ENCODE results near the gene PEX14. TPM values are rescaled to one million over a fixed set of nuclear protein-coding genes. Genes with fewer than 3 reads are reported as not detected.

The PEX14 gene
- total RNA-seq, 1 experiment from 2014 or later = 29.3 TPM

- no TSS peak for BruUV-seq (replicated peaks)
- CTCF ChIA-PET = no interaction called here
- no peak for ATAC-seq
- TF ChIP-seq CEBPB (IDR thresholded peaks at IDR 0.05; ENCODE audit: low read depth) = no peak
- no peak for TF ChIP-seq SIN3A (IDR thresholded peaks at IDR 0.05; ENCODE audit: low read depth)
- no peak for TF ChIP-seq EGR1 (IDR thresholded peaks at IDR 0.05; ENCODE audit: low read depth)
- no peak for TF ChIP-seq MAX (IDR thresholded peaks at IDR 0.05)
- no peak for TF ChIP-seq CTCF (IDR thresholded peaks at IDR 0.05 in 2 of 3, conservative IDR thresholded peaks at IDR 0.05 in 1 of 3; ENCODE audit: borderline replicate concordance in 1 of 3, insufficient read depth in 1 of 3, low read depth in 2 of 3, low read length in 2 of 3)
- TF ChIP-seq JUND (IDR thresholded peaks at IDR 0.05) = no peak
- no peak for TF ChIP-seq FOSL1 (IDR thresholded peaks at IDR 0.05; ENCODE audit: low read depth)
- no peak for TF ChIP-seq REST (IDR thresholded peaks at IDR 0.05; ENCODE audit: low read depth)
- no peak for TF ChIP-seq EZH2phosphoT487 (IDR thresholded peaks at IDR 0.05; ENCODE audit: borderline replicate concordance)
- TF ChIP-seq RAD21 (IDR thresholded peaks at IDR 0.05; ENCODE audit: low read depth) = no peak
- no peak for TF ChIP-seq TCF7L2 (IDR thresholded peaks at IDR 0.05; ENCODE audit: borderline replicate concordance, extremely low read depth, insufficient read depth, insufficient read length)
- Histone ChIP-seq H4K20me1 (ENCODE audit: insufficient read depth) (no peaks in the 10 kb centered on the region), H3K9me2 (ENCODE audit: insufficient read depth) (no peaks in the 10 kb centered on the region), H3K9me3 (ENCODE audit: control insufficient read depth in 1 of 2, insufficient read depth in 1 of 2, low read depth in 1 of 2, low read length in 2 of 2) (no peaks in the 10 kb centered on the region), H3K79me2 (ENCODE audit: insufficient read depth, low read length) (no peaks in the 10 kb centered on the region), H3K4me2 (ENCODE audit: low read length) (no peak overlapping the region), H3K4me1 (ENCODE audit: control insufficient read depth in 1 of 2, insufficient read depth in 2 of 2, low read length in 2 of 2) (no peaks in the 10 kb centered on the region), H3K4me3 (replicated peaks in 1 of 2; ENCODE audit: low read depth in 1 of 2, low read length in 2 of 2) (no peak overlapping the region), H3K9ac (ENCODE audit: low read length) (no peak overlapping the region), H2AFZ (ENCODE audit: low read depth, low read length, poor library complexity, severe bottlenecking) (no peak overlapping the region), H3K27ac (ENCODE audit: low read depth, low read length) (no peak overlapping the region), H3K36me3 (ENCODE audit: control insufficient read depth in 1 of 2, insufficient read depth in 2 of 2, low read length in 2 of 2) (no peaks in the 10 kb centered on the region; a peak in 1 of 4 replicates), H3K27me3 (ENCODE audit: insufficient read depth, low read length) (no peaks in the 10 kb centered on the region)
- RAD21 ChIA-PET (ENCODE audit: low non-redundant PET in 1 of 2, low total read pairs in 2 of 2, uncharacterized antibody in 2 of 2, unreplicated experiment in 2 of 2) = no interaction called here
- intact Hi-C loops (cut with micrococcal nuclease) = no loop called here
- POLR2A ChIA-PET = no interaction called here
- no peak for DNase-seq (ENCODE audit: low read depth, low spot score)
These were observed 152.2 kb downstream of the PEX14 start for GRCh38 chr1:10626791-10627410.
